ENCODE results near the gene ACADM. TPM values are rescaled to one million over a fixed set of nuclear protein-coding genes. Genes with fewer than 3 reads are reported as not detected.
"Not testable (repeated sequence)": the region's sequence is repeated elsewhere in the genome, so short reads cannot be mapped to it uniquely, and the experiment has no call there.

ACADM gene
- total RNA-seq, 1 donor from 2014 or later, result 33.5 TPM

- intact Hi-C loops (cut with micrococcal nuclease), result no loop called here
Measured at GRCh38 chr1:75791022-75791421, 66.5 kb downstream of the ACADM start.

GRCh38 chr1:75792091-75792490 is 67.6 kb downstream of the ACADM start:
- intact Hi-C loops (cut with micrococcal nuclease), result no loop called here

- intact Hi-C loops (cut with micrococcal nuclease), result no loop called here
Measured at GRCh38 chr1:75794382-75794781, 69.9 kb downstream of the ACADM start.

GRCh38 chr1:75795703-75796193 is 71.2 kb downstream of the ACADM start:
- intact Hi-C loops (cut with micrococcal nuclease), result no loop called here

GRCh38 chr1:75796376-75797272 is 72.1 kb downstream of the ACADM start, which contains the start of gene MSH4:
Gene MSH4 (plus strand): TSS chr1:75796882. CDS start chr1:75796986, 104 bp downstream.
- intact Hi-C loops (cut with micrococcal nuclease), result no loop called here

- intact Hi-C loops (cut with micrococcal nuclease), result no loop called here
Measured at GRCh38 chr1:75797273-75797588, 72.7 kb downstream of the ACADM start.

GRCh38 chr1:75797606-75798216 is 73.2 kb downstream of the ACADM start:
- intact Hi-C loops (cut with micrococcal nuclease), result no loop called here

GRCh38 chr1:75801480-75801879 is 77.0 kb downstream of the ACADM start:
- intact Hi-C loops (cut with micrococcal nuclease), result not testable (repeated sequence)

- intact Hi-C loops (cut with micrococcal nuclease), result no loop called here
Measured at GRCh38 chr1:75808921-75809320, 84.4 kb downstream of the ACADM start.

- intact Hi-C loops (cut with micrococcal nuclease), result not testable (repeated sequence)
Measured at GRCh38 chr1:75810113-75810512, 85.6 kb downstream of the ACADM start.

- intact Hi-C loops (cut with micrococcal nuclease), result no loop called here
Measured at GRCh38 chr1:75811211-75811981, 86.9 kb downstream of the ACADM start.

- intact Hi-C loops (cut with micrococcal nuclease), result no loop called here
Measured at GRCh38 chr1:75812065-75812464, 87.6 kb downstream of the ACADM start.

Other genes starting within 250 kb of the ACADM start
- not detected in 2 replicates for gene SLC44A5, start 113.6 kb upstream of the ACADM start, total RNA-seq
- 118 and 119 TPM in 2 replicates for gene RABGGTB, start 61.5 kb downstream of the ACADM start, total RNA-seq
- 0.34 and 0.41 TPM in 2 replicates for gene MSH4, start 72.2 kb downstream of the ACADM start, total RNA-seq
- gene ASB17, start 207.7 kb downstream of the ACADM start, total RNA-seq, result not detected in 2 replicates

All from T-helper 1 cell treated with Interleukin-12 subunit alpha and Interleukin-12 subunit beta and Interleukin-4 antibody, amounts not matched to agents 30 ng/mL and 1 ng/mL, for 36 hours (primary cell).